K562 (cell line): ENCODE results near the gene ODF4. TPM values are rescaled to one million over a fixed set of nuclear protein-coding genes. Genes with fewer than 3 reads are reported as not detected.
A peak's percentile ranks its signal among the peaks of the same experiment; 100 is the strongest.

ENCODE experiments used
- BHLHE40 ChIP-seq: IDR thresholded peaks from 2 replicates; pipeline ENCODE4 v1.6.1; 2011; ENCODE audit warnings: low read length, improper control_type of control experiment
- CBX1 ChIP-seq: sonication (generic); IDR thresholded peaks from 2 replicates; pipeline ENCODE4 v1.6.1; 2016; ENCODE audit warnings: antibody characterized with exemption, low read depth, mild to moderate bottlenecking
- CHD1 ChIP-seq: fragments of 200-600 bp; sonication (generic); IDR thresholded peaks from one replicate; pipeline ENCODE4 v1.6.1; 2012; ENCODE audit warnings: mild to moderate bottlenecking, moderate library complexity, low read length, inconsistent platforms
- CREBBP ChIP-seq: IDR thresholded peaks from one replicate; pipeline ENCODE4 v1.6.1; 2012; ENCODE audit warnings: low read depth, mild to moderate bottlenecking, control low read depth, inconsistent platforms, low read length
- ELF1 ChIP-seq: fragments of 200-800 bp; sonication (Bioruptor generic); IDR thresholded peaks from 2 replicates; pipeline ENCODE4 v1.6.1; 2016; ENCODE audit warnings: missing genetic modification characterization, missing compliant biosample characterization
- ESRRA ChIP-seq: fragments of 450-650 bp; IDR thresholded peaks from 2 replicates; pipeline ENCODE4 v1.6.1; 2014; ENCODE audit warnings: low read depth, mild to moderate bottlenecking, moderate library complexity, borderline replicate concordance
- FOSL1 ChIP-seq: fragments of 200-800 bp; sonication (Bioruptor generic); conservative IDR thresholded peaks from 2 replicates; pipeline ENCODE4 v1.6.1; 2016; ENCODE audit warnings: missing genetic modification characterization, missing compliant biosample characterization
- FUS ChIP-seq: fragments of 200-400 bp; formaldehyde crosslinking; optimal IDR thresholded peaks from 2 replicates; pipeline ENCODE3; 2017; ENCODE audit warnings: low read depth, low read length
- HLTF ChIP-seq: fragments of 450-650 bp; IDR thresholded peaks from 2 replicates; pipeline ENCODE4 v1.6.1; 2016
- HNRNPH1 ChIP-seq: fragments of 200-400 bp; formaldehyde crosslinking; optimal IDR thresholded peaks from 2 replicates; pipeline ENCODE3; 2017; ENCODE audit warnings: low read depth, mild to moderate bottlenecking, low read length, moderate library complexity
- IRF2 ChIP-seq: sonication (generic); formaldehyde crosslinking; IDR thresholded peaks from 2 replicates; pipeline ENCODE4 v1.8.1; 2022; ENCODE audit warnings: mild to moderate bottlenecking, missing genetic modification reagents
- NCOA6 ChIP-seq: fragments of 450-650 bp; IDR thresholded peaks from 2 replicates; pipeline ENCODE4 v1.6.1; 2017; ENCODE audit warnings: mild to moderate bottlenecking
- RFX1 ChIP-seq: fragments of 450-650 bp; IDR thresholded peaks from 2 replicates; pipeline ENCODE4 v1.6.1; 2016; ENCODE audit warnings: mild to moderate bottlenecking, moderate library complexity
- SRF ChIP-seq, 2 experiments: fragments of 250-450, 450-650 bp in 1 of 2; sonication (Bioruptor Pico) in 1 of 2; sonication (generic) in 1 of 2; formaldehyde crosslinking; IDR thresholded peaks; 2 replicates each; pipeline versions ENCODE4 v1.5.0 to v1.5.1; 2020 to 2022; ENCODE audit warnings: mild to moderate bottlenecking in 1 of 2, missing genetic modification reagents in 1 of 2
- TGIF2 ChIP-seq: sonication (generic); formaldehyde crosslinking; IDR thresholded peaks from 2 replicates; pipeline ENCODE4 v1.8.1; 2022; ENCODE audit warnings: mild to moderate bottlenecking, missing genetic modification reagents, moderate library complexity
- ZFP36 ChIP-seq: fragments of 150-350 bp; IDR thresholded peaks from 2 replicates; pipeline ENCODE4 v1.6.1; 2018; ENCODE audit warnings: low read length, low read depth; ENCODE audit not compliant: partially characterized antibody
- ZNF311 ChIP-seq: fragments of 250-450 bp; sonication (Bioruptor Pico); IDR thresholded peaks from 2 replicates; pipeline ENCODE4 v1.4.0; 2020; ENCODE audit warnings: mild to moderate bottlenecking, moderate library complexity
- polyA plus RNA-seq, 8 experiments: library from polyadenylated mRNA; depleted of rRNA in 4 of 8; stranded (reverse) in 5 of 8; unstranded in 3 of 8; fragments of >200 nt; fragmentation: Nextera tagmentation in 2 of 8; fragmentation: Illumina TruSeq in 1 of 8; extraction: Ambion mirVana in 2 of 8; extraction: Trizol in 1 of 8; gene quantifications; 2 replicates each; pipeline versions ENCODE4 v1.2.1 to v1.2.3, GENCODE V29; 2011 to 2014; ENCODE audit warnings: inconsistent platforms in 1 of 8, missing spikeins in 1 of 8
- total RNA-seq, 7 experiments: library from RNA; depleted of rRNA in 6 of 7; stranded (reverse); fragments of >200 nt in 6 of 7; fragmentation: Illumina TruSeq in 2 of 7; extraction: Trizol in 2 of 7; gene quantifications; 2 replicates each; pipeline versions ENCODE4 v1.2.1 to v1.2.3, GENCODE V29; 2011 to 2021; ENCODE audit warnings: low replicate concordance in 1 of 7
- TF ChIP-seq, protein P1 (sequence below): conservative IDR thresholded peaks from 2 replicates; pipeline ENCODE4 v1.6.1; 2011; ENCODE audit warnings: low read depth, mild to moderate bottlenecking, low read length; ENCODE audit not compliant: control insufficient read depth
- TF ChIP-seq, protein P2 (sequence below), 2 experiments: fragments of 200-800 bp in 1 of 2; sonication (Bioruptor generic) in 1 of 2; sonication (generic) in 1 of 2; formaldehyde crosslinking in 1 of 2; IDR thresholded peaks in 1 of 2; conservative IDR thresholded peaks in 1 of 2; 2 replicates each; pipeline versions ENCODE4 v1.5.0 to v1.6.1; 2016 to 2020; ENCODE audit warnings: missing compliant biosample characterization in 1 of 2, missing genetic modification characterization in 1 of 2, missing genetic modification reagents in 1 of 2
- TF ChIP-seq, protein P3 (sequence below): IDR thresholded peaks from 2 replicates; pipeline ENCODE4 v1.6.1; 2012; ENCODE audit warnings: low read depth, low read length, improper control_type of control experiment, borderline replicate concordance
- TF ChIP-seq, protein P4 (sequence below): fragments of 250-450 bp; sonication (Bioruptor Pico); IDR thresholded peaks from 2 replicates; pipeline ENCODE4 v1.5.0; 2020; ENCODE audit warnings: mild to moderate bottlenecking, borderline replicate concordance

ODF4 gene
- total and polyA plus RNA-seq, 9 of the 15 experiments (the other 6 are each of a cell fraction or from before 2014, with no cell fraction given): not detected

DNA sequence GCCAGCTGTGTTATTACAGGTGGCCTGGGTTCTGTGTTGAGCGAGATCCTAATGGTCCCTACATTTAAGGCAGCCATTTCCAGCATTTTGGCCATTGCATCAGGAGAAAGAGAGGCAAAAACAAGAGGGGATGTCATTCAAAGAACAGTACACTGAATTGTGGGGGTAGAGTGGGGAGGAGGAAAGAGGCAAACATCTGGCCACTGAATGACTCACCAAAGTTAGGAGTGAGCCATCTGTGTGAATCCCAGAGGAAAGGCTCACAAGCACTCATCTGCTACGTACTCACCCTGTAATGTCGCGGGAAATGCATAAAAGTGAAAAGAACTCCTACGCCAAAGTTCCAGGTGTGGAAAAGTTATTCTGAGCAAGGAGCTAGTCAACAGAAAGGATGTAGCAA is 20.1 kb downstream of the ODF4 start (continued):
- TF ChIP-seq, protein P1, sequence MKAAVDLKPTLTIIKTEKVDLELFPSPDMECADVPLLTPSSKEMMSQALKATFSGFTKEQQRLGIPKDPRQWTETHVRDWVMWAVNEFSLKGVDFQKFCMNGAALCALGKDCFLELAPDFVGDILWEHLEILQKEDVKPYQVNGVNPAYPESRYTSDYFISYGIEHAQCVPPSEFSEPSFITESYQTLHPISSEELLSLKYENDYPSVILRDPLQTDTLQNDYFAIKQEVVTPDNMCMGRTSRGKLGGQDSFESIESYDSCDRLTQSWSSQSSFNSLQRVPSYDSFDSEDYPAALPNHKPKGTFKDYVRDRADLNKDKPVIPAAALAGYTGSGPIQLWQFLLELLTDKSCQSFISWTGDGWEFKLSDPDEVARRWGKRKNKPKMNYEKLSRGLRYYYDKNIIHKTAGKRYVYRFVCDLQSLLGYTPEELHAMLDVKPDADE: no peak
- TF ChIP-seq CHD1 (no peak), ELF1 (tag) (no peak), ESRRA (no peak), TGIF2 (no peak), HLTF (no peak), FOSL1 (peak; percentile 81), ZNF311 (CRISPR knock-in tag) (no peak), HNRNPH1 (no peak), IRF2 (no peak), RFX1 (no peak), CBX1 (no peak), ZFP36 (no peak), NCOA6 (no peak), SRF (CRISPR knock-in tag; IDR thresholded peaks at IDR 0.05) (no peak), CREBBP (no peak), BHLHE40 (no peak), FUS (no peak)
- TF ChIP-seq, protein P2, sequence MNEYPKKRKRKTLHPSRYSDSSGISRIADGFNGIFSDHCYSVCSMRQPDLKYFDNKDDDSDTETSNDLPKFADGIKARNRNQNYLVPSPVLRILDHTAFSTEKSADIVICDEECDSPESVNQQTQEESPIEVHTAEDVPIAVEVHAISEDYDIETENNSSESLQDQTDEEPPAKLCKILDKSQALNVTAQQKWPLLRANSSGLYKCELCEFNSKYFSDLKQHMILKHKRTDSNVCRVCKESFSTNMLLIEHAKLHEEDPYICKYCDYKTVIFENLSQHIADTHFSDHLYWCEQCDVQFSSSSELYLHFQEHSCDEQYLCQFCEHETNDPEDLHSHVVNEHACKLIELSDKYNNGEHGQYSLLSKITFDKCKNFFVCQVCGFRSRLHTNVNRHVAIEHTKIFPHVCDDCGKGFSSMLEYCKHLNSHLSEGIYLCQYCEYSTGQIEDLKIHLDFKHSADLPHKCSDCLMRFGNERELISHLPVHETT (CRISPR knock-in tag; conservative IDR thresholded peaks at IDR 0.05 in 1 of 2, IDR thresholded peaks at IDR 0.05 in 1 of 2): no peak
- TF ChIP-seq, protein P3, sequence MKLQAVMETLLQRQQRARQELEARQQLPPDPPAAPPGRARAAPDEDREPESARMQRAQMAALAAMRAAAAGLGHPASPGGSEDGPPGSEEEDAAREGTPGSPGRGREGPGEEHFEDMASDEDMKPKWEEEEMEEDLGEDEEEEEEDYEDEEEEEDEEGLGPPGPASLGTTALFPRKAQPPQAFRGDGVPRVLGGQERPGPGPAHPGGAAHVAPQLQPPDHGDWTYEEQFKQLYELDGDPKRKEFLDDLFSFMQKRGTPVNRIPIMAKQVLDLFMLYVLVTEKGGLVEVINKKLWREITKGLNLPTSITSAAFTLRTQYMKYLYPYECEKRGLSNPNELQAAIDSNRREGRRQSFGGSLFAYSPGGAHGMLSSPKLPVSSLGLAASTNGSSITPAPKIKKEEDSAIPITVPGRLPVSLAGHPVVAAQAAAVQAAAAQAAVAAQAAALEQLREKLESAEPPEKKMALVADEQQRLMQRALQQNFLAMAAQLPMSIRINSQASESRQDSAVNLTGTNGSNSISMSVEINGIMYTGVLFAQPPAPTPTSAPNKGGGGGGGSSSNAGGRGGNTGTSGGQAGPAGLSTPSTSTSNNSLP: no peak
- TF ChIP-seq, protein P4, sequence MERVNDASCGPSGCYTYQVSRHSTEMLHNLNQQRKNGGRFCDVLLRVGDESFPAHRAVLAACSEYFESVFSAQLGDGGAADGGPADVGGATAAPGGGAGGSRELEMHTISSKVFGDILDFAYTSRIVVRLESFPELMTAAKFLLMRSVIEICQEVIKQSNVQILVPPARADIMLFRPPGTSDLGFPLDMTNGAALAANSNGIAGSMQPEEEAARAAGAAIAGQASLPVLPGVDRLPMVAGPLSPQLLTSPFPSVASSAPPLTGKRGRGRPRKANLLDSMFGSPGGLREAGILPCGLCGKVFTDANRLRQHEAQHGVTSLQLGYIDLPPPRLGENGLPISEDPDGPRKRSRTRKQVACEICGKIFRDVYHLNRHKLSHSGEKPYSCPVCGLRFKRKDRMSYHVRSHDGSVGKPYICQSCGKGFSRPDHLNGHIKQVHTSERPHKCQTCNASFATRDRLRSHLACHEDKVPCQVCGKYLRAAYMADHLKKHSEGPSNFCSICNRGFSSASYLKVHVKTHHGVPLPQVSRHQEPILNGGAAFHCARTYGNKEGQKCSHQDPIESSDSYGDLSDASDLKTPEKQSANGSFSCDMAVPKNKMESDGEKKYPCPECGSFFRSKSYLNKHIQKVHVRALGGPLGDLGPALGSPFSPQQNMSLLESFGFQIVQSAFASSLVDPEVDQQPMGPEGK (CRISPR knock-in tag): no peak
